Esophagus squamous epithelium (tissue), 5 donors: ENCODE data around the gene CYBC1. TPM values are rescaled to one million over a fixed set of nuclear protein-coding genes. Genes with fewer than 3 reads are reported as not detected.

ENCODE experiments used
- DNase-seq: peaks from one replicate; lab custom pipeline; 2025; lab: John Stamatoyannopoulos, UW
- H3K27ac ChIP-seq, 4 donors: fragments of 200-600 bp; sonication (generic); one replicate each; pipeline ENCODE4 v1.5.1; 2016 to 2019; ENCODE audit warnings: mild to moderate bottlenecking in 1 of 4
- H3K27me3 ChIP-seq, 4 donors: fragments of 200-600 bp; sonication (generic); 1 replicate in 3 of 4; 2 replicates in 1 of 4; pipeline versions ENCODE4 v1.5.1 to v1.6.0; 2017 to 2021; ENCODE audit warnings: antibody characterized with exemption in 1 of 4
- H3K36me3 ChIP-seq, 3 donors: fragments of 200-600 bp; sonication (generic); one replicate each; pipeline ENCODE4 v1.5.1; 2016 to 2019
- H3K4me1 ChIP-seq, 3 donors: fragments of 200-600 bp; sonication (generic); one replicate each; pipeline ENCODE4 v1.5.1; 2017 to 2019
- H3K4me3 ChIP-seq, 4 donors: fragments of 200-600 bp; sonication (generic); 1 replicate in 3 of 4; 2 replicates in 1 of 4; pipeline ENCODE4 v1.5.1; 2016 to 2019; ENCODE audit warnings: mild to moderate bottlenecking in 2 of 4, moderate library complexity in 1 of 4
- H3K9me3 ChIP-seq, 3 donors: fragments of 200-600 bp; sonication (generic); one replicate each; pipeline ENCODE4 v1.5.1; 2016 to 2019
- POLR2A ChIP-seq, 4 donors: fragments of 450-650 bp; IDR thresholded peaks; one replicate each; pipeline ENCODE4 v1.6.1; 2017; ENCODE audit warnings: antibody characterized with exemption in 4 of 4, mild to moderate bottlenecking in 4 of 4, moderate library complexity in 3 of 4
- WGBS, 2 donors: methylation state at CpG; one replicate each; pipeline ENCODE4 v1.1.5; 2018; 5-methylcytosine and 5-hydroxymethylcytosine counted together
- intact Hi-C: fragments of 100-400 bp; cut with DNase I; formaldehyde crosslinking; loops from one replicate; pipeline ENCODE4 v1.15.0; 2022
- total RNA-seq, 4 donors: library from RNA; depleted of rRNA; stranded (reverse); fragments of >200 nt; gene quantifications; one replicate each; pipeline ENCODE4 v1.1.0, GENCODE V29; 2016
- TF ChIP-seq, protein P1 (sequence below), 6 experiments: fragments of 450-650 bp in 4 of 6; fragments of 200-600 bp in 2 of 6; sonication (generic) in 2 of 6; IDR thresholded peaks; one replicate each; pipeline ENCODE4 v1.5.1; 2016 to 2019; ENCODE audit warnings: antibody characterized with exemption in 6 of 6, mild to moderate bottlenecking in 4 of 6, moderate library complexity in 4 of 6
- donor health status: DM: yes; HTN: yes; CAD: no.

CYBC1 gene
- total RNA-seq, 4 donors from 2014 or later = 31.7 to 74.3 (median 51.1) TPM

DNA sequence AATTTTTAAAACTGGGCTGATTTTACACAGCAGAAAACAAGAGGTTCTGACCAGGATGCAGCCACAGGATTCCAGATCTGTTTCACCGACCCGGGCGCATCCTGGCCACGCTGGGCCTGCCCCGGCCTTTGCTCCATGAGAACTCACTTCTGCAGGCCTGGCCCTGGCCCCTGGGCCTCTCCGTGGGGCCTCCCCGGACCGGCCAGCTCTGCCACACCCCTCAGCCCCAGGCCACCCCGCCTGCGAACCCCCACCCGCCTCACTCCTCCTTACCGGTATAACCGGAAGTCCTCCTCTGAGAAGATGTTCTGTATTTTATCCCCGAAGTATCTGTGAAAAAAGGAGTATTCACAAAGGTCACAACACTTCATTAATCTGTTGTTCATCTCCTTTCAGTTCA lies 45.5 kb downstream of the CYBC1 start:
- TF ChIP-seq, protein P1, sequence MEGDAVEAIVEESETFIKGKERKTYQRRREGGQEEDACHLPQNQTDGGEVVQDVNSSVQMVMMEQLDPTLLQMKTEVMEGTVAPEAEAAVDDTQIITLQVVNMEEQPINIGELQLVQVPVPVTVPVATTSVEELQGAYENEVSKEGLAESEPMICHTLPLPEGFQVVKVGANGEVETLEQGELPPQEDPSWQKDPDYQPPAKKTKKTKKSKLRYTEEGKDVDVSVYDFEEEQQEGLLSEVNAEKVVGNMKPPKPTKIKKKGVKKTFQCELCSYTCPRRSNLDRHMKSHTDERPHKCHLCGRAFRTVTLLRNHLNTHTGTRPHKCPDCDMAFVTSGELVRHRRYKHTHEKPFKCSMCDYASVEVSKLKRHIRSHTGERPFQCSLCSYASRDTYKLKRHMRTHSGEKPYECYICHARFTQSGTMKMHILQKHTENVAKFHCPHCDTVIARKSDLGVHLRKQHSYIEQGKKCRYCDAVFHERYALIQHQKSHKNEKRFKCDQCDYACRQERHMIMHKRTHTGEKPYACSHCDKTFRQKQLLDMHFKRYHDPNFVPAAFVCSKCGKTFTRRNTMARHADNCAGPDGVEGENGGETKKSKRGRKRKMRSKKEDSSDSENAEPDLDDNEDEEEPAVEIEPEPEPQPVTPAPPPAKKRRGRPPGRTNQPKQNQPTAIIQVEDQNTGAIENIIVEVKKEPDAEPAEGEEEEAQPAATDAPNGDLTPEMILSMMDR (IDR thresholded peaks at IDR 0.05) = no peak
- H3K4me3 ChIP-seq = no peak overlapping the region
- no peak for DNase-seq
- H3K27ac ChIP-seq = no peak overlapping the region
- H3K36me3 ChIP-seq = peaks cover 0 to 90% (median 0%) of the 10 kb centered on the region in 3 donors
- no peaks in the 10 kb centered on the region for H3K9me3 ChIP-seq
- 76 to 82% methylated on average over 12 to 13 of the region's 14 CpGs for WGBS, 2 donors
- intact Hi-C loops = no loop called here
- peaks cover 0 to 5% (median under 1%) of the 10 kb centered on the region in 3 donors for H3K4me1 ChIP-seq
- no peaks in the 10 kb centered on the region for H3K27me3 ChIP-seq

DNA sequence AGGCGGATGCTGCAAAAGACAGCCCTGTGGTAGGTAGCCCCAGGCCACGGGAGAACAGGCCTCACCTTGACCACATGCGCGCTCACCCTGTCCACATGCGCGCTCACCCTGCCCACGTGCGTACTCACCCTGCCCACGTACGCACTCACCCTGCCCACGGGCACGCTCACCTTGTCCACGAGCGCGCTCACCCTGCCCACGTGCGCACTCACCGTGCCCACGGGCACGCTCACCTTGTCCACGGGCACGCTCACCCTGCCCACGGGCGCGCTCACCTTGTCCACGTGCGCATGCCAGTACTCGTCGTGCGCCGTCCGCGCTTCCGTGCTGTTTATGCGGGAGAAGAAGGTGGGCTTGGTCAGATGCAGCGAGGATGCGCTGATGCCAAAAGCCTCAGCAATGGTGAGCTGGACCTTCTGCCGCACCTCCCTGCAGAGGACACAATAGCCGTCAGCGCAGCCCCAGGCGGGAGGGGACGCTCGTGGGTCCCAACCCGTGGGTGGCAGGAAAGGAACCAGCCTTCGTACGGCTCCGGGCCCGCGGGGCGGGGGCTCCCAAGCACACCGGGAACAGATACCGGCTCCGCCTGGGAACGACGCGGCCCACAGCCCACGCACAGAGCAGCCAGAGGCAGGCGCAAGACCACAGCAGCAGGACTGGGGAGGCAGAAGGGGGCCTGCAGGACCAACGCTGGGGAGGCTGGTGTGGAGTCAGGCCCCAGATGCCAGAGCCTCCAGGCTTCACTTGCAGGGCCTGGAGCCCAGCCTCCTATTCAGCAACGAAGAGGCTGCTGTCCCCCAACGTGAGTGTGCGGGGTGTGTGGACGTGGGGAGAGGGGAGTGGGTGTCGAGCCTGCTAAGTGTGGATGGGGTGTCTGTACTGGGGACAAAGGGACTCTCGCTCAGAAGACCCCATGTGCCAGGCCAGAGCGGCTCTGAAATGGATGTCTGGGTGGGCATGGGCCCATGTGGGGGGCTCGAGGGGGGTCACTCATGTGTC lies 46.6 kb downstream of the CYBC1 start:
- intact Hi-C loops = no loop called here
- WGBS, 2 donors = 94% methylated on average over 25 to 38 of the region's 67 CpGs
- Histone ChIP-seq H3K27me3 (no peaks in the 10 kb centered on the region), H3K36me3 (peaks cover 0 to 85% (median 0%) of the 10 kb centered on the region in 3 donors), H3K9me3 (no peaks in the 10 kb centered on the region), H3K4me3 (no peak overlapping the region), H3K27ac (no peak overlapping the region), H3K4me1 (peaks cover 0 to 16% (median 8%) of the 10 kb centered on the region in 3 donors)
- no peak for TF ChIP-seq POLR2A (IDR thresholded peaks at IDR 0.05)
- no peak for DNase-seq

DNA sequence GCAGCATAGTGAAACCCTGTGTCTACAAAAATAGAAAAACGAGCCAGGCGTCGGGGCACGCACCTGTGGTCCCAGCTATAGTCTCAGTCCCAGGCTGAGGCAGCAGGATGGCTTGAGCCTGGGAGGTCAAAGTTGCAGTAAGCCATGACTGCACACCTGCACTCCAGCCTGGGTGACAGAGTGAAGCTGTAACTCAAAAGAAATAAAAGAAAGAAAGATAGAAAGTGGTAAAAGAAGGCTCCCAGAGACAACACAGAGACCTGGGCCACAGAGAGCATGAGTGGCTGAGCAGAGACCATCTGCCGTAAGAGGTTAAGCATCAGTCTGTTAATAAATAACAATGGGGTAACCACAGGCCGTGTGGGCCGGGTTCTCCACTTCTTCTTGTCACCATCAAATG lies 47.7 kb downstream of the CYBC1 start:
- Histone ChIP-seq H3K4me1 (peaks cover 0 to 27% (median 8%) of the 10 kb centered on the region in 3 donors), H3K27me3 (no peaks in the 10 kb centered on the region), H3K27ac (no peak overlapping the region), H3K9me3 (no peaks in the 10 kb centered on the region), H3K4me3 (no peak overlapping the region), H3K36me3 (peaks cover 0 to 80% (median 0%) of the 10 kb centered on the region in 3 donors)
- intact Hi-C loops = no loop called here
- 94 to 97% methylated on average over 7 of the region's 7 CpGs for WGBS, 2 donors
- no peak for TF ChIP-seq POLR2A (IDR thresholded peaks at IDR 0.05)
- TF ChIP-seq, protein P1 (IDR thresholded peaks at IDR 0.05) = no peak
- DNase-seq = no peak

DNA sequence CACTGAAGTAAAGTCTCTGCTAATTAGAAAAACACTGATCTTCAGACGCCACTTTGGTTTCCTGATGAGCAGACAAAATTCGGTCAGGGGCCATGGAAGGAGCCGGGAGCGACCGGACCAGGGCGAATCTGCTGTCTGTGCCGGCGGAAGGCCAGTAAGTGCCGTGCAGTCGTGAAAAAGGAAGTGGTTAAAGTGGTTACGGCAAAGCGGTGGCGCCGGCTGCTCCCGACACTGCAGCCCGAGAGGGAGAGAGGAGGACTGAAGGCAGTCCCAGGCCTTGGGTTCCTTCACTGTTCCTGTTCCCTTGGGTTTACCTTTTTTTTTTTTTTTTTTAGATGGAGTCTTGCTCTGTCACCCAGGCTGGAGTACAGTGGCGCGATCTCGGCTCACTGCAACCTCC lies 49.7 kb downstream of the CYBC1 start:
- no peak for DNase-seq
- H3K4me3 ChIP-seq = no peak overlapping the region
- intact Hi-C loops = no loop called here
- peak overlapping the region in 1 of 4 donors; percentile 28 for H3K27ac ChIP-seq
- H3K27me3 ChIP-seq = no peaks in the 10 kb centered on the region
- H3K4me1 ChIP-seq = peaks cover 0 to 40% (median 8%) of the 10 kb centered on the region in 3 donors
- WGBS, 2 donors = 58 to 85% methylated on average over 16 to 19 of the region's 19 CpGs
- TF ChIP-seq, protein P1 (IDR thresholded peaks at IDR 0.05) = no peak
- no peak for TF ChIP-seq POLR2A (IDR thresholded peaks at IDR 0.05)
- H3K9me3 ChIP-seq = no peaks in the 10 kb centered on the region
- H3K36me3 ChIP-seq = peaks cover 0 to 75% (median 0%) of the 10 kb centered on the region in 3 donors

DNA sequence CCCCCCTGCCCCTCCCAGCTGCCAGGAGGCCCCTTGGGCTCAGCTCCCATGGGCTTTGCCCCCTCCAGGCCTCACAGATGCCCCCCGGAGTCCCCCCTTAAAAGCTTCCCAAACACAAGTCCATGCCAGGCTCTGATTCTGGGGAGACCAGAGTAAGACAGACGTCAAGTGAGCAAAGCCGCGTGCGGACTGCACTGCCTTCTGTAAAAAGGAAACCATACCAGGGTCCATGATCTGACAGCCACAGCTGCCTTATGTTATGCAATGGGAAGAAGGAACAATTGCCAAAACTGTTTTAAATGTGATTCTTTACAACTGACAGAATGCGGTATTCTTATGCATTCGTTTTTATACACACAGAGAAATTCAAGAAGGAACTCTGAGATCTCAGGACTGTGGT lies 50.3 kb downstream of the CYBC1 start:
- intact Hi-C loops = no loop called here
- Histone ChIP-seq H3K36me3 (peaks cover 0 to 74% (median 0%) of the 10 kb centered on the region in 3 donors), H3K4me1 (peaks cover 0 to 40% (median 8%) of the 10 kb centered on the region in 3 donors), H3K4me3 (no peak overlapping the region), H3K27me3 (no peaks in the 10 kb centered on the region), H3K27ac (peak overlapping the region in 3 of 4 donors; percentile 31 to 54 (median 38)), H3K9me3 (no peaks in the 10 kb centered on the region)
- DNase-seq = no peak
- 42 to 67% methylated on average over 2 to 3 of the region's 7 CpGs for WGBS, 2 donors
- no peak for TF ChIP-seq POLR2A (IDR thresholded peaks at IDR 0.05)
- TF ChIP-seq, protein P1 (IDR thresholded peaks at IDR 0.05) = no peak
